HCT116 (cell line): ENCODE results near the gene PSENEN. TPM values are rescaled to one million over a fixed set of nuclear protein-coding genes. Genes with fewer than 3 reads are reported as not detected.

Source experiments
- ATAC-seq: fragments of 200-7000 bp; cut with Tn5 transposase; 2 replicates; pipeline ENCODE4 v1.9.1; 2020; ENCODE audit warnings: mild to moderate bottlenecking, moderate library complexity
- BruUV-seq: library from RNA; stranded (reverse); fragments of 400-500 nt; replicated peaks from 2 replicates; lab custom pipeline; 2021; lab: Mats Ljungman, UMichigan
- CTCF ChIA-PET: fragments of 300-600 bp; sonication (Branson Sonifier 250); formaldehyde crosslinking; loops from one replicate; lab custom pipeline; 2021; ENCODE audit warnings: antibody characterized with exemption; lab: Charles Lee
- POLR2A ChIA-PET: fragments of 300-600, 350-600 bp; sonication (Branson Sonifier 250); formaldehyde crosslinking; loops from one replicate; lab custom pipeline; 2021; ENCODE audit warnings: antibody characterized with exemption; lab: Charles Lee
- RAD21 ChIA-PET, 2 experiments: fragments of 300-600 bp; sonication (Branson Sonifier 250); formaldehyde crosslinking; loops; one replicate each; lab custom pipeline; 2023; ENCODE audit warnings: low total read pairs in 2 of 2; ENCODE audit not compliant: uncharacterized antibody in 2 of 2, unreplicated experiment in 2 of 2, low non-redundant PET in 1 of 2; lab: Charles Lee
- DNase-seq: peaks from one replicate; pipeline ENCODE4 v3.0.0-alpha.2; 2010; ENCODE audit warnings: low read depth, low spot score
- H2AFZ ChIP-seq: fragments of 200-600 bp; shearing (Covaris generic), sonication (generic); 2 replicates; pipeline ENCODE4 v1.6.1; 2017; ENCODE audit warnings: low read depth, mixed run types, mixed read lengths, antibody characterized with exemption, low read length; ENCODE audit not compliant: poor library complexity, severe bottlenecking
- H3K27ac ChIP-seq: 2 replicates; pipeline ENCODE4 v1.5.1; 2012; ENCODE audit warnings: low read depth, low read length
- H3K27me3 ChIP-seq: fragments of 200-600 bp; sonication (generic); 2 replicates; pipeline ENCODE4 v1.6.1; 2016; ENCODE audit warnings: mixed run types, low read length, mixed read lengths; ENCODE audit not compliant: insufficient read depth
- H3K36me3 ChIP-seq, 2 experiments: fragments of 200-500 bp in 1 of 2; fragments of 200-600 bp in 1 of 2; sonication (Bioruptor generic) in 1 of 2; sonication (generic) in 1 of 2; 2 replicates each; pipeline versions ENCODE4 v1.5.1 to v1.6.1; 2014 to 2016; ENCODE audit warnings: low read length in 2 of 2, inconsistent platforms in 1 of 2, mixed read lengths in 1 of 2, mixed run types in 1 of 2; ENCODE audit not compliant: insufficient read depth in 2 of 2, control insufficient read depth in 1 of 2
- H3K4me1 ChIP-seq, 2 experiments: fragments of 200-600 bp in 1 of 2; sonication (generic) in 1 of 2; 2 replicates each; pipeline versions ENCODE4 v1.5.1 to v1.6.1; 2012 to 2017; ENCODE audit warnings: low read length in 2 of 2, inconsistent platforms in 1 of 2, mild to moderate bottlenecking in 1 of 2, mixed read lengths in 1 of 2, mixed run types in 1 of 2, moderate library complexity in 1 of 2; ENCODE audit not compliant: insufficient read depth in 2 of 2, control insufficient read depth in 1 of 2
- H3K4me2 ChIP-seq: fragments of 200-600 bp; sonication (generic); 2 replicates; pipeline ENCODE4 v1.6.1; 2017; ENCODE audit warnings: mixed run types, low read length, mixed read lengths
- H3K4me3 ChIP-seq, 2 experiments: fragments of 200-600 bp in 1 of 2; sonication (generic) in 1 of 2; replicated peaks in 1 of 2; 2 replicates each; pipeline ENCODE4 v1.5.1; 2011 to 2016; ENCODE audit warnings: low read length in 2 of 2, control low read depth in 1 of 2, low read depth in 1 of 2, mild to moderate bottlenecking in 1 of 2, mixed read lengths in 1 of 2, mixed run types in 1 of 2
- H3K79me2 ChIP-seq: fragments of 200-600 bp; sonication (generic); 2 replicates; pipeline ENCODE4 v1.6.1; 2017; ENCODE audit warnings: mild to moderate bottlenecking, mixed run types, low read length, moderate library complexity, mixed read lengths; ENCODE audit not compliant: insufficient read depth
- H3K9ac ChIP-seq: fragments of 200-600 bp; sonication (generic); 2 replicates; pipeline ENCODE4 v1.6.1; 2016; ENCODE audit warnings: low read length, mixed read lengths
- H3K9me2 ChIP-seq: fragments of 200-600 bp; sonication (generic), shearing (Covaris generic); 2 replicates; pipeline ENCODE4 v1.6.1; 2017; ENCODE audit warnings: mixed run types, mild to moderate bottlenecking, moderate library complexity; ENCODE audit not compliant: insufficient read depth
- H3K9me3 ChIP-seq, 2 experiments: fragments of 200-500 bp in 1 of 2; fragments of 200-600 bp in 1 of 2; sonication (Bioruptor generic) in 1 of 2; sonication (generic) in 1 of 2; 2 replicates each; pipeline ENCODE4 v1.6.1; 2014 to 2017; ENCODE audit warnings: low read length in 2 of 2, mixed read lengths in 2 of 2, inconsistent platforms in 1 of 2, low read depth in 1 of 2, mild to moderate bottlenecking in 1 of 2, mixed run types in 1 of 2, moderate library complexity in 1 of 2; ENCODE audit not compliant: control insufficient read depth in 1 of 2, insufficient read depth in 1 of 2
- H4K20me1 ChIP-seq: fragments of 200-600 bp; sonication (generic), shearing (Covaris generic); 2 replicates; pipeline ENCODE4 v1.6.1; 2017; ENCODE audit warnings: mixed run types, mild to moderate bottlenecking, moderate library complexity; ENCODE audit not compliant: insufficient read depth
- CEBPB ChIP-seq: IDR thresholded peaks from 2 replicates; pipeline ENCODE4 v1.6.1; 2012; ENCODE audit warnings: low read depth
- EZH2 ChIP-seq: fragments of 200-600 bp; sonication (generic); IDR thresholded peaks from 2 replicates; pipeline ENCODE4 v1.6.1; 2017; ENCODE audit warnings: antibody characterized with exemption, mixed run types
- EZH2phosphoT487 ChIP-seq: fragments of 200-600 bp; IDR thresholded peaks from 2 replicates; pipeline ENCODE4 v1.6.1; 2018; ENCODE audit warnings: antibody characterized with exemption, borderline replicate concordance
- FOSL1 ChIP-seq: IDR thresholded peaks from 2 replicates; pipeline ENCODE4 v1.6.1; 2012; ENCODE audit warnings: low read depth
- JUND ChIP-seq: IDR thresholded peaks from 2 replicates; pipeline ENCODE4 v1.6.1; 2012
- POLR2A ChIP-seq: IDR thresholded peaks from 2 replicates; pipeline ENCODE4 v1.7.0; 2011; ENCODE audit warnings: borderline replicate concordance; ENCODE audit not compliant: insufficient read depth, insufficient read length; ENCODE audit errors: extremely low read depth
- RAD21 ChIP-seq: IDR thresholded peaks from 2 replicates; pipeline ENCODE4 v1.6.1; 2012; ENCODE audit warnings: low read depth, mild to moderate bottlenecking
- SP1 ChIP-seq: IDR thresholded peaks from 2 replicates; pipeline ENCODE4 v1.6.1; 2012; ENCODE audit warnings: low read depth
- SRF ChIP-seq: IDR thresholded peaks from 2 replicates; pipeline ENCODE4 v1.6.1; 2012; ENCODE audit warnings: low read depth
- TCF7L2 ChIP-seq: IDR thresholded peaks from 2 replicates; pipeline ENCODE4 v1.7.0; 2011; ENCODE audit warnings: borderline replicate concordance, inconsistent platforms; ENCODE audit not compliant: insufficient read depth, insufficient read length; ENCODE audit errors: extremely low read depth
- YY1 ChIP-seq: IDR thresholded peaks from 2 replicates; pipeline ENCODE4 v1.6.1; 2011; ENCODE audit warnings: low read length, low read depth, moderate library complexity, mild to moderate bottlenecking; ENCODE audit not compliant: insufficient replicate concordance; ENCODE audit errors: extremely low read depth
- ZFX ChIP-seq: fragments of 450-650 bp; IDR thresholded peaks from 2 replicates; pipeline ENCODE4 v1.6.1; 2017
- ZNF274 ChIP-seq: fragments of 200-500 bp; sonication (Bioruptor generic); IDR thresholded peaks from 2 replicates; pipeline ENCODE4 v1.6.1; 2014; ENCODE audit warnings: mild to moderate bottlenecking, low read depth, low read length, inconsistent platforms
- intact Hi-C: fragments of 100-400 bp; cut with micrococcal nuclease; formaldehyde crosslinking; loops from 2 replicates; pipeline ENCODE4 v1.10.0; 2022
- total RNA-seq: library from RNA; stranded (reverse); gene quantifications from one replicate; pipeline ENCODE4 v1.2.1, GENCODE V29; 2021; ENCODE audit not compliant: unreplicated experiment
- TF ChIP-seq, protein P1 (sequence below): IDR thresholded peaks from 2 replicates; pipeline ENCODE4 v1.6.1; 2012; ENCODE audit warnings: low read depth
- TF ChIP-seq, protein P2 (sequence below), 3 experiments: fragments of 200-600 bp in 1 of 3; sonication (generic) in 1 of 3; IDR thresholded peaks in 2 of 3; conservative IDR thresholded peaks in 1 of 3; 2 replicates each; pipeline ENCODE4 v1.5.1; 2012 to 2017; ENCODE audit warnings: low read depth in 2 of 3, low read length in 2 of 3, antibody characterized with exemption in 1 of 3, borderline replicate concordance in 1 of 3, control low read depth in 1 of 3, mild to moderate bottlenecking in 1 of 3, mixed read lengths in 1 of 3, mixed run types in 1 of 3, moderate library complexity in 1 of 3; ENCODE audit not compliant: insufficient read depth in 1 of 3
- TF ChIP-seq, protein P3 (sequence below): IDR thresholded peaks from 2 replicates; pipeline ENCODE4 v1.6.1; 2012
- TF ChIP-seq, protein P4 (sequence below): IDR thresholded peaks from 2 replicates; pipeline ENCODE4 v1.6.1; 2012

Gene PSENEN
- total RNA-seq, 1 experiment from 2014 or later: 55.3 TPM

DNA sequence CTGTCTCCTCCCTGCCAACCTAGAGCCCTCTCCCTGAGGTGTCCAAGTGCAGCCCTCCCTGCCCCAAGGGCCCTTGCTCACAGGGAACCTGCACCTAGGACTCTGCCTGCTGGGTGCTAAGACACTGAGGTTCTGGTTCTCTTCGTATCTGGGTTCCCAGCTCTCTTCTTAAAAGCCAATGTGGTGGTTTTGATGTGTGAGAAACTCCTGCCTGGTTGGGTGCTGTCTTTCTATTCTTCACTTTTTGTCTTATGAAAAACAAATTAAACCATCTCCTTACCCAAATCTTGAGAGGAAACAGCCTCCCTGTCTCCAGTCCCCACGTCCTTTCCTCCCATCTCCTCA, 32.0 kb upstream of the PSENEN start:
- BruUV-seq: no TSS peak
- intact Hi-C loops: loop anchor here (10.0 kb wide), 1 partner anchor 359 kb away; the partner anchor contains the start of gene FFAR3
- CTCF ChIA-PET: no interaction called here
- H4K20me1 ChIP-seq: no peaks in the 10 kb centered on the region
- TF ChIP-seq CEBPB (no peak), RAD21 (no peak), FOSL1 (no peak), JUND (no peak), EZH2 (no peak), TCF7L2 (no peak), YY1 (no peak), SRF (no peak), ZNF274 (no peak), SP1 (no peak), POLR2A (no peak), ZFX (no peak), EZH2phosphoT487 (no peak)
- TF ChIP-seq, protein P1, sequence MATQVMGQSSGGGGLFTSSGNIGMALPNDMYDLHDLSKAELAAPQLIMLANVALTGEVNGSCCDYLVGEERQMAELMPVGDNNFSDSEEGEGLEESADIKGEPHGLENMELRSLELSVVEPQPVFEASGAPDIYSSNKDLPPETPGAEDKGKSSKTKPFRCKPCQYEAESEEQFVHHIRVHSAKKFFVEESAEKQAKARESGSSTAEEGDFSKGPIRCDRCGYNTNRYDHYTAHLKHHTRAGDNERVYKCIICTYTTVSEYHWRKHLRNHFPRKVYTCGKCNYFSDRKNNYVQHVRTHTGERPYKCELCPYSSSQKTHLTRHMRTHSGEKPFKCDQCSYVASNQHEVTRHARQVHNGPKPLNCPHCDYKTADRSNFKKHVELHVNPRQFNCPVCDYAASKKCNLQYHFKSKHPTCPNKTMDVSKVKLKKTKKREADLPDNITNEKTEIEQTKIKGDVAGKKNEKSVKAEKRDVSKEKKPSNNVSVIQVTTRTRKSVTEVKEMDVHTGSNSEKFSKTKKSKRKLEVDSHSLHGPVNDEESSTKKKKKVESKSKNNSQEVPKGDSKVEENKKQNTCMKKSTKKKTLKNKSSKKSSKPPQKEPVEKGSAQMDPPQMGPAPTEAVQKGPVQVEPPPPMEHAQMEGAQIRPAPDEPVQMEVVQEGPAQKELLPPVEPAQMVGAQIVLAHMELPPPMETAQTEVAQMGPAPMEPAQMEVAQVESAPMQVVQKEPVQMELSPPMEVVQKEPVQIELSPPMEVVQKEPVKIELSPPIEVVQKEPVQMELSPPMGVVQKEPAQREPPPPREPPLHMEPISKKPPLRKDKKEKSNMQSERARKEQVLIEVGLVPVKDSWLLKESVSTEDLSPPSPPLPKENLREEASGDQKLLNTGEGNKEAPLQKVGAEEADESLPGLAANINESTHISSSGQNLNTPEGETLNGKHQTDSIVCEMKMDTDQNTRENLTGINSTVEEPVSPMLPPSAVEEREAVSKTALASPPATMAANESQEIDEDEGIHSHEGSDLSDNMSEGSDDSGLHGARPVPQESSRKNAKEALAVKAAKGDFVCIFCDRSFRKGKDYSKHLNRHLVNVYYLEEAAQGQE: no peak
- TF ChIP-seq, protein P2, sequence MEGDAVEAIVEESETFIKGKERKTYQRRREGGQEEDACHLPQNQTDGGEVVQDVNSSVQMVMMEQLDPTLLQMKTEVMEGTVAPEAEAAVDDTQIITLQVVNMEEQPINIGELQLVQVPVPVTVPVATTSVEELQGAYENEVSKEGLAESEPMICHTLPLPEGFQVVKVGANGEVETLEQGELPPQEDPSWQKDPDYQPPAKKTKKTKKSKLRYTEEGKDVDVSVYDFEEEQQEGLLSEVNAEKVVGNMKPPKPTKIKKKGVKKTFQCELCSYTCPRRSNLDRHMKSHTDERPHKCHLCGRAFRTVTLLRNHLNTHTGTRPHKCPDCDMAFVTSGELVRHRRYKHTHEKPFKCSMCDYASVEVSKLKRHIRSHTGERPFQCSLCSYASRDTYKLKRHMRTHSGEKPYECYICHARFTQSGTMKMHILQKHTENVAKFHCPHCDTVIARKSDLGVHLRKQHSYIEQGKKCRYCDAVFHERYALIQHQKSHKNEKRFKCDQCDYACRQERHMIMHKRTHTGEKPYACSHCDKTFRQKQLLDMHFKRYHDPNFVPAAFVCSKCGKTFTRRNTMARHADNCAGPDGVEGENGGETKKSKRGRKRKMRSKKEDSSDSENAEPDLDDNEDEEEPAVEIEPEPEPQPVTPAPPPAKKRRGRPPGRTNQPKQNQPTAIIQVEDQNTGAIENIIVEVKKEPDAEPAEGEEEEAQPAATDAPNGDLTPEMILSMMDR (IDR thresholded peaks at IDR 0.05 in 2 of 3, conservative IDR thresholded peaks at IDR 0.05 in 1 of 3; ENCODE audit: borderline replicate concordance in 1 of 3, insufficient read depth in 1 of 3, low read depth in 2 of 3, low read length in 2 of 3): no peak
- TF ChIP-seq, protein P3, sequence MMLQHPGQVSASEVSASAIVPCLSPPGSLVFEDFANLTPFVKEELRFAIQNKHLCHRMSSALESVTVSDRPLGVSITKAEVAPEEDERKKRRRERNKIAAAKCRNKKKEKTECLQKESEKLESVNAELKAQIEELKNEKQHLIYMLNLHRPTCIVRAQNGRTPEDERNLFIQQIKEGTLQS: no peak
- TF ChIP-seq, protein P4, sequence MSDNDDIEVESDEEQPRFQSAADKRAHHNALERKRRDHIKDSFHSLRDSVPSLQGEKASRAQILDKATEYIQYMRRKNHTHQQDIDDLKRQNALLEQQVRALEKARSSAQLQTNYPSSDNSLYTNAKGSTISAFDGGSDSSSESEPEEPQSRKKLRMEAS: no peak
- DNase-seq: no peak
- no peaks in the 10 kb centered on the region for H3K9me3 ChIP-seq
- POLR2A ChIA-PET: no interaction called here
- no peak overlapping the region for H3K9ac ChIP-seq
- H3K4me2 ChIP-seq: no peak overlapping the region
- H2AFZ ChIP-seq: no peak overlapping the region
- RAD21 ChIA-PET: no interaction called here
- ATAC-seq: no peak
- no peak overlapping the region for H3K4me3 ChIP-seq
- H3K4me1 ChIP-seq: peaks cover 9 to 33% of the 10 kb centered on the region in 2 experiments; a peak in 3 of 4 replicates
- no peaks in the 10 kb centered on the region for H3K36me3 ChIP-seq
- H3K79me2 ChIP-seq: peaks cover 8% of the 10 kb centered on the region
- no peaks in the 10 kb centered on the region for H3K27me3 ChIP-seq
- no peaks in the 10 kb centered on the region for H3K9me2 ChIP-seq
- H3K27ac ChIP-seq: no peak overlapping the region
